RPMI8226 (cell line): ENCODE data around the gene MYO1E.

Experiments used
- DNase-seq: peaks from one replicate; pipeline ENCODE4 v3.0.0-alpha.2; 2015

MYO1E gene

DNA sequence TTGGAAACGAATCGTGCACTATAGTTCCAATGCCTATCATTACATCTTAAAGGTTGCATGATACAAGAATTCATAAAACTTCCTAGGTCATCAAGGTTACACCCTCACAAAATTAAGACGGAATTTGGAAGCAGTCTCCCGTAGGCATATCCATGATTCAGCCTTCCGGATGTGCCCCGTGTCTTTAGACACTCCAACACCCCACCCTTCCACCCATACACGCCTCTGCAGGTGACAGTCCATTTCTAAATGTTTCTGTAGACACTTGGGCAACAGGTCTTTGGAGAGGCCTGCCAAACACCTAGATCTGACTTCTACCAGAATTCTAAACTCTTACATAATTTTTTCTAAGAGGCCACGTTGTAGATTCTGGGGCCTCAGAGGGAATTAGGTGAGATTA lies 116.2 kb downstream of the MYO1E start:
- DNase-seq: no peak

DNA sequence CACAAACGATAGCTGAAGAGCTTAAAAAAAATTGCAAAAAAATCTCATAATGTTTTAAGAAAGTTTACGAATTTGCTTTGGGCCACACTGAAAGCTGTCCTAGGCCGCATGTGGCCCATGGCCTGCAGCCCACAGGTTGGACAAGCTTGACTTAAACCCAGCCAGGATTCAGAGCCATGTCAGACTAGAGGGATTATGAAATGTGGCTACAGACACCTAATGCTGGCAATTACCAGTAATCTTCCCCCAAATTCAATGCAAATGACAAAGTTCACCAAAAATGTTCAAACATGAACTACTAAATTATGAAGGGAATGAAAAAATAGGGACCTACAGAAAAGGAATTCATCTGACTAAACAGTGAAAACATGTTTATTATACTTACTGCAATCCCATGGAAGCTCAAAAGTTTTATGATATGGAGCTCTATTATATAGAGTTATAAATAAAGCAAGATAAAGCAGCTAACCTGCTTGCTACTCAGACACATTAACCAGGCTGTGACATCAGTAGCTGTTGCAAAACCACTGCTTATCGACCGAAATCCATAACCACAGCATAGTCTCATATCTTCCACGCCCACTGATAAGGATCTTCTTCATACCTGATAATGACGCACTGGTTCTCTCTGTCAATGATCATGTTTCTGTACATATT lies 116.9 kb downstream of the MYO1E start:
- no peak for DNase-seq

DNA sequence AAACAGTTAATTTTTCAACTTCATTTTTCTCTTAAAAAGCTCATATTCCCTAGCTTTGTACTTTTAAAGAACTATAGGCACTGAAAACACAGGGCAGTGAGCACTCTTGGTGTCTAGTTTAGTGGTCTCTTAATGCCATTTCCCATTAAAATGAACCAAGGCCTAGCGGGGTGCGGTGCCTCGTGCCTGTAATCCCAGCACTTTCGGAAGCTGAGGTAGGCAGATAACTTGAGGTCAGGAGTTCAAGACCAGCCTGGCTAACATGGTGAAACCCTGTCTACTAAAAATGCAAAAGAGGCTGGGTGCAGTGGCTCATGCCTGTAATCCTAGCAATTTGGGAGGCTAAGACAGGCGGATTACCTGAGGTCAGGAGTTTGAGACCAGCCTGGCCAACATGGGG lies 120.5 kb downstream of the MYO1E start:
- no peak for DNase-seq

DNA sequence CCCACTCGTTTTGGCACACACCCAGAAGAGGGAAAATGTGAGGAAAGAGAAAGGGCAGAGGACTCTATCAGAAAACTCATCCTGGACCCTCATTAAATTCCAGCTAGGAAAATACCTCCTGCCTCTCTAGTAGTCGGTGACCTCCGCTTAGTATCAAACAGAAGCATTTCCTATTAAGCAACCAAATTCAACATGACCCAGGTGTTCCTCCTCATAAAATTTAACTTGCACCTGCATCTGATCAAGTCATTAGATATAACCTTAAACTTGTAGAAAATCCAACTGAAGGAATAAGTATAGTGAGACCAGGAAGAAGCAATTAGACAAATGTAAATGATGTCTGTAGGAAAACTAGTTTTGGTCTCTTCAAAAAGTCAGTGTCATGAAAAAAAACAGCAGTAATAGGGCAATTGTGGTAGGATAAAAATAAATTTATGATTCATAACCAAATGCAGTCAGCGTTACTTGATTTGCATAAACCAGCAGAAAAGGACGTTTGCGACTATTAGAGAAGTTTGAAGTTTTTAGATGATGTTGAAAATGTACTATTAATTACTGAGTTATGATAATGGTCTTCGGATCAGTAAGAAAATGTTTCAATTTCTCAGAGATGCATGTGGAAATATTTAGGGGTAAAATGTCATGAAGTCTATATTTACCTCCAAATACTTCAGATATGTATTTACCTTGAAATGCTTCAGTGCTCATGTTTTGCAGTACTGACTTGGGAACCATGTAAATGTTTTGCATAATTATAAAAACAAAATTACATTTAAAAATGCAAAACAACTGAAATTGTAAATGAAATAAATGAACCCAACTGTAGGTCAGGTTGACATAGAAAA lies 121.4 kb downstream of the MYO1E start:
- DNase-seq: peak; percentile 33

DNA sequence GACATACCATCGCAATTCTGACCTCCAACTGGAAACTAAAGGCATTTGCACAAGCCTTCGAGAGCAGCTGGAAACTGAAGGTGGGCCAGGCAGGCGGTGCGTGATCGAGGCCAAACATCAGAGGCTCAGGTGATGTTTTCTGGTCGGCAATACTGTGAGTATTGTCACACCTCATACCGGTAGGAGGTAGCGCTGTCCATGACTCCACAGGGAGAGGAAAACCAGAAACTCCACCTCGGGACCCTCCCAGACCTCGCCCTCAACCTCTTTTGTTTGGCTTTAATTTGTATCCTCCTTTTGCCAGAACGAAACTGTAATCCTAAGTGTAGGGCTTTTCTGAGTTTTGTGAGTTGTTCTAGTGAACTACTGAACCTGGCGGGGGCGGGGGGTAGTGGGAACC lies 122.4 kb downstream of the MYO1E start:
- no peak for DNase-seq

DNA sequence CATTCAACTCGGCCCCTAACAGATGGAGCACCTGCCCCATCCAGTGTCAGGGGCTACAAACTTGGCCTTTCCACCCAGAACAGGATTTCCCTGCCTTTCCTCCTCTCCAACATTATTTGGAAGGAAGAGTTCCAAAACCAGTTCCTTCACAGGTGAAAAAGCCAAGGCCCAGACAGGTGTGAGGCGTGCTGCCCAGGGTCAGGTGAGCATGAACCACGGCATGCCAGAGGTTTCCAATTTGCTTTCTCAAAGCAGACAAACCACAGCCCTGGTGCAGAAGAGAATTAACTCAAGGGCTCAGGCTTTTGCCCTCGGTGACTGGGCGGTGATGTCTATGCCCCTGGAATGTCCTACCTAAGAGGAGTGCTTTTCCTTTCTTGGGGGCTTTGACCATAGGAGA lies 122.9 kb downstream of the MYO1E start:
- peak; percentile 45 for DNase-seq

DNA sequence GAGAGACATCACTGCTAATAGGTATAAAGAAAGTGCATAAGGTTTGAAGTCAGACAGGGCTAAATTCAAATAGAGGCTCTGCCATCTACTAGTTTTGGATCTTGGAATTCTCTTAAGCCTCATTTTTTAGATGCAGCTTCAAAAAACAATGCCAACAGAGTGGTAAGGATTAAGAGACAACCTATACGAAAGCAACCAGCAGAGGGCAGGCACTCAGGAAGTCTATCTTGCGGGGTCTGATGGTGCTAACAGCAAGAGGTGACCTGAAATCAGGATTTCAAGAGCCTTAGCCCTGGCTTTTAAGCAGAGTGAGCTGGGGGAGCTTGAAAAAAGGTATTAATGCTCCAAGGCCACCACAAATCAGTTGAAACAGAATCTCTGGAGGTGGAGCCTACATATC lies 125.3 kb downstream of the MYO1E start:
- DNase-seq: peak; percentile 76

DNA sequence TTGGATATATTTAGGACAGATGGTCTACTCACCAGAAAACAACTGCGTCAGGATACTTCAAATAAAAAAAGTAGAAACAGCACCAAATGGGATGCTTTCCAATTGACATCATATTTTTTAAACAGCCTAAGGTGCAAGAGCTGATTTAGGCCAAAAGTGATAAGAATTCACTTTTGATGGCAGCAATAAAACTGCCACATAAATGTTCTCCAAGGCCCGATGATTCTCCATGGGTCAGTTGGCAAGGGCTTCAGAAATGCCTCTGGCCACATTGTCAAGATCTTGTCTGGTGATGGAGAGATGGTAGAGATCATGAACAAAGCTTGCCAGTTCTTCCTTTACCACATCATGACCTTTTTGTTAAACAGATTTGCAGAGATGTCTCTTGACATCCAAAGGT lies 127.1 kb downstream of the MYO1E start:
- no peak for DNase-seq

DNA sequence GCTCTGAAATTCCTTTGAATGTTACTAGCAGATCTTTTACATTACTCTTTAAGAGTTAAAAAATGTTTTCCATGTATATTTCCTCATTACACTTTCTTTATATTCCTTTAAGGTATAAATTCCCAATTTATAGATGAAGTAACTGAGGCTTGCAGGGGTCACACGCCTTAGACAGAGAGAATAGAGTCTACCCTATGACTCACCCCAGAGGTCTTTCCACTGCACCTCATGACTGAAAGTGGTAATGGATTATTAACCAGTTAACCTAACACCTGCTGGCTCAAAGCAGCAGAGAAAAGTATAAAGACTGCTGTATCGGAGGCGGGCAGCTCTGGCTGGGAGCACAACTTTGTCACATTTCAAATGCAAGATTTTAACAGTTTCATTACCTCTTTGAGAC lies 128.3 kb downstream of the MYO1E start:
- no peak for DNase-seq

DNA sequence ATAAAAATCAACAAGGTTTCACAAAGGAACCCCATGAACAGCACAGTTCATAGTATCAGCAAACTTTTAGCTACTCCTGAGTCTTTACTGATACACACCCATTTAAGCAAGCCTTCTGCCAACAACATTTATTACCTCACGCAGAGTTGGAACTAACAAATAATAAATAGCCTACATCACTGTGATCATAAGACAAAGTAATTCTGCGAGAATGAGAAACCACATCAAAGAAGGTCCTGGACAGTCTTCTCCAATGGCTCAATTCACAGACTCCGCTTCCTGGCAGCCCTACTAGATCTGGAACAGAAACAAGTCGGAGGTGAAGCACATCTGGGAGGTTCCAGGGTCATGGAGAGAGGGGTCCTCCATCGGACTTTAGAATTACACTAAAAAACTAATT lies 129.0 kb downstream of the MYO1E start:
- DNase-seq: no peak

DNA sequence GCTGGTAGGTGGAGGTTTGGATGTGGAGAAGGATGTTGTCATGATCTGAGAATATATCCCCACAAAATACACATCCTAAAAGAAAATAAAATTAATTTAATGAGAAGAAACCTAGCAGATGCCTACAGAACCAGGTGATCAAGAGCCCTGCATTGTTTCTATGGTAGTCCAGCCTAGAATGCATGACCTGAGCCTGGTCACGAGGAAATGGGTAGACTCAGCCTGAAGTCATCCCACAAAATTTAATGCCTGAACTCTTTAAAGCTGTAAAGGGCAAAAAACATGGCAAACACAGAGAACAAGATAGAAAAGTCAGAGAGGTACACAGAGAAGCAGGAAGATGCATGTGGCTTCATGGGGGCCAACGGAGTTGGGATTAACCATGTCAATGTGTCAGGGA lies 130.0 kb downstream of the MYO1E start:
- DNase-seq: no peak

DNA sequence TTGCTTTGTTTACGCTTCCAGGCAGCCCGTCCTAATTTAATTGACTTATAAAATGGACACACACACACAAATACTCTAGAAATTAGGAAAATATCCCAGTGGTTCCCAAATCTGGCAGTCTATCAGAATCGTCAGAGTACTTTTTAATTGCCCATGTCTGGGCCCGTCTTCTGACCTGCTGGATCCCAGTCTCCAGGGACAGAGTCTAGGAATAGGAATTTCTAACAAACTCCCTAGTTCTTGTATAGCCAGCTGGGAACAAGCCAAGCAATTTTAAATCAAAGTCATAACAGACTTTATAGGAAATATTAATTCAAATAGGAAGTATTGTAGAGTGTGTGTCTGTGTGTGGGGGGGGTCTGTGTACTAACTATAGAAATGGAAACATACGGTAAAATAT lies 132.6 kb downstream of the MYO1E start:
- DNase-seq: no peak

DNA sequence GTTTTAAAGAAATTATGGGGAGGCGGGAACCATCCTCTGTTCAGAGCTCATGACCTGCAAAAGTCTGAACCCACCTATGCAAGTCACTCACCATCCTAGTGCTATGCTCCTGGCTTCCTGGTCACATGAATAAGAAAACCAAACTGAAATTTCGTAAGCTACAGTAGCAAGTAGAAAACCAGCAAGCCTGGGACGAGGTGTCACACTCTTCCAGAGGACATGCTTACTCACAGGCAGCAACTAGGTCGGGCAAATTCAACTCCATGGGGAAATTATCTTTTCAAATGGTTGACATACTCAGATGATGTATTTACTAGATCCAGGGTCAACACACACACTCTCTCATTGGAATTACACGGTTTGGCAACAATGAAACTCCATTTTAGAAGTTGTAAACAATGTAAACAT lies 134.7 kb downstream of the MYO1E start:
- DNase-seq: no peak

DNA sequence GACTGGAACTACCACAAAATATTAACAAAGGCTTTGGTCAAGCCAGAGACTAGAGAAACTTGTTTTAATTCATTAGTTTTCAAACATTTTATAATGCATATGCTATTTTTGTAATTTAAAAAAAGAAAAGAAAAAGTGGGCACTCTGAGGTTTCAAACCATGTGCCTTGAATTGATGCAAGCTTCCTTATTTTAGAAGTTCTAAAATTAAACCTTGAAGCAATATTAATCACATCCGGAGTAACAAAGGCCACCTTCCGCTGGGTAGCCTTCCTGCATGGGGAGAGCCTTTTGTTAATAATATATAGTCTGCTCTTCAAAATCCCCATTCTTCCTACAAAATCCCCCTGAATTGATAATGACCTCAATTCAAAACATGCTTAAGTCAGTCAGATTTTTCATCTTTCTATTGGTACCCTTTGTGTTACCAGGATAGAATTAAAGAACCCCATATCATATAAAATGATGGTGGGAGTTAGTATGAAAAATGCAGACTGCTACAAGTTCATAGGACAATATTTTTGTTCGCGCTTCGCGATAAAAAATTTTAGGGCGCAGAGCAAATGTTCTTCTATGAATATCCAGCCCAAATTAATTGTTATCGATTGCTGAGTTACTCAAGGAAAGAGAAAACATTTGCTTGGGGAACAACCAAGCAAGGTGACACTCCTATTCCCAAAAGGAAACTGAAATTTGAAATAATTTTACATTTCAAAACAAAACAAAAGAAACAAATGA lies 135.4 kb downstream of the MYO1E start:
- peak; percentile 33 for DNase-seq

DNA sequence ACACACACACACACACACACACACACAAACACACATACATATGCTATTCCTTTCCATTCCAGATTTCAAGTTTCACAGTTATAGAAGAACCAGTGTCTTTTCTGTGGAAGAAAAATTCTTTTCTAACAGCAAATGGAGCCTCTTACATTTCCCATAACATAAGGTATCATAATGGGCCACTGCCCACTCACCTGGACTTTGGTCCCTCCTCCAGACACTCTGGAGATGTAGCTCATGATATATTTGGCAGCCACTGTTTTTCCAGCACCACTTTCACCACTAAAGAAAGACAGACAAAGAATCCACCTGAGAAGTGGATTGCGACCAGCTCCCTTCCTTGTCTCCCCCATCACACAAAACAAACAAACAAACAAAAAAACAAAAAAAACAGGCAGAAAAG lies 136.3 kb downstream of the MYO1E start:
- no peak for DNase-seq

DNA sequence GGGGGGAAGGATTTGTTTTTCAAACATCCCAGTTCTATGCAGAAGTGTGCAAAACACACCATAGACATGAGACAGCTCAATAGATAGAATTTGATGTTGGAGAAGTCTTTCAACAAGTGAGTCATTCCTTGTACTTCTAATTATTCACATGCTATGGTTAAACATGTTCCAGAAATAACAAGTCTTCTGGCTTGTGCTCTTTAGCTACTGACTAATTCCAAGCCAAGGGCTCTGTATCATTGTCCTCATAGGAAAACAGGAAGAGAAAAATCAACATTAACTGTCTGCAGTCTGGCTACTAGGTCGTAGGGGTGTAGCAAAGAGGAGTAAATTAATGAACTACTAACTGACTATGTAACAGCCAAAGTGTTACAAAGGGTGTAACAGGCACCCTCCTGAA lies 140.2 kb downstream of the MYO1E start:
- no peak for DNase-seq

DNA sequence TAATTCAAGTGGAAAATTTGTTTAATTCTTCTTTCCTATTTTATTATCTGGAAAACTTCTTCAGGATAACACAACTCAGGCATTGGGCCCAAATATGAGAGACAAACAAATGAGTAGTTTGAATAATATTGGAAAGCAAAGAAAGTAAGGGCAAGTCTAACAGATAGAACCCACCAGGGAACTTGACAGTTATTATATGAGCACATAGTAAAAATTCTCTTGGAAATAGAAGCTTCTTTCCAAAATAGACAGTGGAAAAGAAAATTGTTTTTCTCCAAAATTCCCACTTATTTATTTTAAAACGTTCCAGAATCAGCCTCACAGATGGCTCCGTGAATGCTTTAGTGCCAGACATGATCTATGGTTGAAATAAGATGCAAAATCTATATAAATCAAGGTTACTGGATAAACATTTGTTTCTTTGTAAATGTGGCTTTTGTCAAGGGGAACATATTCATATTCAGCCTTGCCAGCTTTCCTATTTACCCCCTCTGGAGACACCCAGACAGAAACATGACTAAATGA lies 142.1 kb downstream of the MYO1E start:
- no peak for DNase-seq

DNA sequence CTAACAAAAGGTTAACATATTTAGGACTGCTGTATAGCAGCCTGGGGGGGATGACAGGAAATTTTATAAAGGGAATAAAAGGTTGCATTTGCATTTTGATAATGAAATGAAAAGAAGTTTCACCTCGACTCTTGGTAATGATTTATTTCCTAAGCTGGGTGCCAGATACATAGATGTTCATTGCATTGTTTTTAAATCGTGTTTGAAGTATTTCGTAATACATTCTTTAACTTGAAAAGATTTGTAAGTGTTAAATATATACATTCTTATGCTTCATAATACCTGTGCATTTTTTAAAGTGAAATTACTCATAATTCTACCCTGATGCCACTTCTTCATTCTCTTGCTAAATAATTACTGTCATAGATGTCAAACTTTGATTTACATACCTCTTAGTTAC lies 143.2 kb downstream of the MYO1E start:
- DNase-seq: no peak

DNA sequence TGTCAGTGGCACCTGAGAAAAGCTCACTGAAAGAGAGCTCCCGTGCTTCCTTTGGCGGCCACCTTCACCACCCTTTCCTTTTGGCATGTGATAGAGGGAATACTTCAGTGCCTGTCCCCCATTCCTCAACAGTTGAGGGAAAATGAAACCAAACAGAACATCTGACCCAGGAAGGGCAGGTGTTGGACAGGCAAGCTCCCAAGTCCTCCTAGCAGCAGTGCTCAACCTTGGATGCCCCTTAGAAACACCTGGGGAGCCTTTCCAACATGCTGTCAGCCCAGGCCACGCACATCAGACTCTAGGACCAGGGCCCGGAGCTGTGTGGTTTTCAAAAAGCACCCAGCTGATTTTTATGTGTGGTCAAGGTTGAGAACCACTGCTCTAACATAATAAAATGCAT lies 143.7 kb downstream of the MYO1E start:
- peak; percentile 35 for DNase-seq

DNA sequence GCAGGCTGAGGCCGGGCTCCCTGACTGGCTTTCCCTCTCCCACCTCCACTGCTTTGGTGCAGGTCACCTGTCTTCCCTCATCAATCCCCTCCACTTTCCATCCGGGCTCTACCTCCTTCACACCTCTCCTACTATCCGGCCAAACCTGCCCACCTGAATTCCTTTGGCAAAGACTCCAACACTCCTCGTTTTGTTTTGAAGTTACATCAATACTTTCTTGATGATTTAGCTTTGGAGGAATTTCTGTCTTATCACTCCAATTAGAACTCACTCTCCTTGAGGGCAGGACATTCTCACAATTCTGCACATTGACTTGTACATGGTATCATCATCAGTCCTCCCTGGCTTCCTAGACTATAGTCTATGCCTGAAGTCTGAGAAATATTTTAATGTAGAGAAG lies 145.7 kb downstream of the MYO1E start:
- DNase-seq: no peak

DNA sequence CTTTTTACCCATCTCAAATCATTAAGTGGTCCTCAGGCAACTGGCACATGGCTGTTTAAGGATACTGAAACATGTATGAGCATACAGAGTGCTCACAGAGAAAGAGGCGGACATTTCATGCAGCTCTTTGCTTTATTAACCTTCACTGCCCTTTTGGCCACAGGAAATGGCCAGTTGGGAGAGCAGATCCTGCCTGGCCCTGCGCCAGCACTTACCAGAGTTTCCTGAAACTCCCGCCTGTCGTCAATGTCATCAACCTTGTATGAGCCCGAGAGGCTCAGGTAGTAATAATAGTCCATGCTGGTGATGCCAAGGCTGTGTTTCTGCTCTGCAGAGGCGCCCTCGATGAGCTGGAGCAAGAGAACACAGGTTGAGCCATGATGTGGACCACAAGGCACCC lies 148.2 kb downstream of the MYO1E start:
- DNase-seq: no peak

DNA sequence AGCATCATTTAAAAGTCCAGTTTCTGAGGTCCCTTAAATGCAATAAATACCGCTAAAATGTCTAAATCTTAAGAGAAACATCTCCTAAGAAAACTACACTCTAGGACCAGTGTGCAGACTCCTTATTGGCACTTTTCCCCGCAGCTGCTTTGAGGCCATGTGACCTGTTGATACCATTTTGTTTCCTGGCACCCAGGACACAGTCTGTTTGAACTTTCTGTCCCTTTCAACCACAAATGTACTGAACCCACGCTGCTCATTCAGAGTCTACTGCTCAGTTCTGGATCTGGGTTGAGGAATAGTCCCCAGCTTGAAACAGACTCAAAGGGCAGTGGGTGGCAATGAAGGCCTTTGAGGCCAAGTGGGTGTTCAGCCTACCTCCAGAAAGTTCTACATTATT lies 148.9 kb downstream of the MYO1E start:
- peak; percentile 65 for DNase-seq

DNA sequence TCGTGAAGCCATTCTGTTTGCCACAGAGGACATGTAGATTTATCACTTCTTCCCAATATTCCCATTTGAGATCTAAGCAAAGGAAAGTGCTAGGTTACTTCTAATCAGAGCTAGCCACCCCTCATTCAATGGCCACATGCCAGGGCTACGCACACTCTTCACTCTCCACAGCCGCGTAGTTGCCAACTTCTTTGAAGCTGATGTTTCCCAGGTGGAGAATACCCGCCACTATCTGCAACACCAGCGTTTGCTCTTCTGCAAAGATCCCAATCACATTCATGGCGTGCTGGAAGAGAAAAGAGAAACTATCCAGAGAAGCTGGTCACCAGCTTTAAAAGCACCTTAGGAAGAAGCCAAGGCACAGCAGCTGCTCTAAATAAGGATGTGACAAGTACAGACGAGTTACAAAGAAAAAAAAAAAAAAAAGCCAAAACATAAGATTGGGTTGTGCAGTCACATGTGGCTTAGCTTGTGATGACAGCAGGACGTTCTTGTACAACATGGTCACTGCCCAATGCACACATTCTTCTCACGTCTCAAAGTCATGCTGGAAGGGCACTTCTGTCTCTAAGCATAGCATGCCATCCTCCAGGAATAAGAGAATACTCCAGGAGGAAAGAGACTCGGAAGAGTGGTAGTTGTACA lies 149.6 kb downstream of the MYO1E start:
- DNase-seq: peak; percentile 52
